Panc1 (cell line): ENCODE measurements around the gene GRAMD1C. TPM values are rescaled to one million over a fixed set of nuclear protein-coding genes. Genes with fewer than 3 reads are reported as not detected.
"Not testable (repeated sequence)": the region's sequence is repeated elsewhere in the genome, so short reads cannot be mapped to it uniquely, and the experiment has no call there.

Experiments
- ATAC-seq: fragments of 200-7000 bp; cut with Tn5 transposase; 2 replicates; pipeline ENCODE4 v1.9.1; 2020; ENCODE audit warnings: mild to moderate bottlenecking, moderate library complexity
- BruUV-seq: library from RNA; stranded (reverse); fragments of 400-500 nt; replicated peaks from 2 replicates; lab custom pipeline; 2021; lab: Mats Ljungman, UMichigan
- CTCF ChIA-PET: fragments of 300-600 bp; sonication (Branson Sonifier 250); formaldehyde crosslinking; loops from one replicate; lab custom pipeline; 2022; ENCODE audit warnings: antibody characterized with exemption; lab: Charles Lee
- POLR2A ChIA-PET: fragments of 300-600 bp; sonication (Branson Sonifier 250); formaldehyde crosslinking; loops from one replicate; lab custom pipeline; 2022; ENCODE audit warnings: antibody characterized with exemption; lab: Charles Lee
- DNase-seq: peaks from one replicate; pipeline ENCODE4 v3.0.0-alpha.2; 2010; ENCODE audit warnings: low read depth, low spot score
- H3K27ac ChIP-seq: 2 replicates; pipeline ENCODE4 v1.5.1; 2011; ENCODE audit warnings: mild to moderate bottlenecking, low read length, inconsistent platforms
- H3K27me3 ChIP-seq: fragments of 200-500 bp; sonication (Bioruptor generic); 2 replicates; pipeline ENCODE4 v1.6.0; 2014; ENCODE audit warnings: low read length, inconsistent platforms; ENCODE audit not compliant: control insufficient read depth, insufficient read depth
- H3K36me3 ChIP-seq: fragments of 200-500 bp; sonication (Bioruptor generic); 2 replicates; pipeline ENCODE4 v1.5.1; 2014; ENCODE audit warnings: inconsistent platforms, mild to moderate bottlenecking, low read length, moderate library complexity; ENCODE audit not compliant: control insufficient read depth, insufficient read depth
- H3K4me1 ChIP-seq: 2 replicates; pipeline ENCODE4 v1.5.1; 2011; ENCODE audit warnings: inconsistent platforms, mild to moderate bottlenecking, low read length, moderate library complexity; ENCODE audit not compliant: control insufficient read depth, insufficient read depth
- H3K4me3 ChIP-seq, 2 experiments: 2 replicates each; pipeline ENCODE4 v1.5.1; 2011 to 2012; ENCODE audit warnings: low read depth in 2 of 2, low read length in 2 of 2, mild to moderate bottlenecking in 2 of 2, inconsistent platforms in 1 of 2, moderate library complexity in 1 of 2
- H3K9me3 ChIP-seq: fragments of 200-500 bp; sonication (Bioruptor generic); 2 replicates; pipeline ENCODE4 v1.5.1; 2014; ENCODE audit warnings: low read depth, mild to moderate bottlenecking, inconsistent platforms, low read length, moderate library complexity; ENCODE audit not compliant: control insufficient read depth, insufficient read depth
- POLR2AphosphoS5 ChIP-seq: IDR thresholded peaks from 2 replicates; pipeline ENCODE4 v1.6.1; 2012; ENCODE audit warnings: mild to moderate bottlenecking, low read depth, low read length, moderate library complexity
- SIN3A ChIP-seq: IDR thresholded peaks from 2 replicates; pipeline ENCODE4 v1.6.1; 2012; ENCODE audit warnings: low read depth, mild to moderate bottlenecking, low read length, moderate library complexity, borderline replicate concordance; ENCODE audit not compliant: insufficient read depth
- TCF7L2 ChIP-seq: IDR thresholded peaks from 2 replicates; pipeline ENCODE4 v1.6.1; 2011; ENCODE audit warnings: mild to moderate bottlenecking, low read depth, low read length, inconsistent platforms
- in situ Hi-C: cut with HindIII; loops from 2 replicates; pipeline ENCODE4 v1.10.0; 2016; ENCODE audit warnings: low sequenced_read_pairs, low pct_unique_long_range_greater_than_20kb
- intact Hi-C: fragments of 100-400 bp; cut with micrococcal nuclease; formaldehyde crosslinking; loops from one replicate; pipeline ENCODE4 v1.10.0; 2022; ENCODE audit not compliant: unreplicated experiment
- total RNA-seq: library from RNA; stranded (reverse); gene quantifications from one replicate; pipeline ENCODE4 v1.2.1, GENCODE V29; 2021; ENCODE audit not compliant: unreplicated experiment
- TF ChIP-seq, protein P1 (sequence below), 2 experiments: IDR thresholded peaks; 2 replicates each; pipeline ENCODE4 v1.6.1; 2011 to 2012; ENCODE audit warnings: low read depth in 2 of 2, control low read depth in 1 of 2, low read length in 1 of 2, mild to moderate bottlenecking in 1 of 2, moderate library complexity in 1 of 2; ENCODE audit not compliant: insufficient read depth in 1 of 2
- TF ChIP-seq, protein P2 (sequence below): fragments of 450-650 bp; IDR thresholded peaks from 2 replicates; pipeline ENCODE4 v1.5.1; 2017; ENCODE audit warnings: mild to moderate bottlenecking

Gene GRAMD1C
- total RNA-seq, 1 experiment from 2014 or later: 3.9 TPM

DNA sequence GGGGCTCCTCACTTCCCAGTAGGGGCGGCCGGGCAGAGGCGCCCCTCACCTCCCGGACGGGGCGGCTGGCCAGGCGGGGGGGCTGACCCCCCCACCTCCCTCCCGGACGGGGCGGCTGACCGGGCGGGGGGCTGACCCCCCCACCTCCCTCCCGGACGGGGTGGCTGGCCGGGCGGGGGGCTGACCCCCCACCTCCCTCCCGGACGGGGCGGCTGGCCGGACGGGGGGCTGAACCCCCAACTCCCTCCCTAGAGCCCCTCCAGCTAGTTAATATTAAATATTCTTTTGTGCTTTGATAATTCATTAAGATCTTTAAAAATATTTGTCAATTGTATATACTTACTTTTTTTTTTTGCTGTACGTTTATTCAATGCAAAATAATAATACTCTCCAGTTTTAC lies 11.3 kb downstream of the GRAMD1C start:
- H3K27ac ChIP-seq, DNase-seq, H3K4me1 ChIP-seq, H3K27me3 ChIP-seq, ATAC-seq, in situ Hi-C loops, CTCF ChIA-PET, POLR2A ChIA-PET, H3K9me3 ChIP-seq, H3K4me3 ChIP-seq, BruUV-seq, H3K36me3 ChIP-seq: not testable (repeated sequence)
- intact Hi-C loops: loop anchor here (10.0 kb wide), 1 partner anchor 205 kb away; the partner anchor contains the start of genes CCDC191 and QTRT2

DNA sequence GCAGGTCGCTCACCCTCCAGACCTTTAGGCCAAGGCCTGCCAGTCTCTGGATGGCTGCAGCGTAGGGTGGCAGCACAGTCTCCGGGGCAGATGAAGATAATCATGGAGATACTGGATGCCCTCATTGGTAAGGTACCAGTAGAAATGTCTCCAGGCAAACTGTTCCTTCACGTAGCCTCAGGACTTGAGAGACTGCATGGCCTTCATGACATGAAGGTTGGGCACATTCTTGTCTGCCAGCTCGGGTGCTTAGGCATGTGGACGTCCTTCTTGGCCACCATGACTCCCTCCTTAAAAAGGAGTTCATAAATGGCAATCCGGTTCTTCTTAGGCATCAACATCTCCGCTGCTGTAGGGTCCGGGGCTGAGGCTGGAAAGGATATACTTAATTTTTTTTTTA lies 11.8 kb downstream of the GRAMD1C start:
- H3K9me3 ChIP-seq, DNase-seq, ATAC-seq, H3K4me3 ChIP-seq, POLR2A ChIA-PET, in situ Hi-C loops, H3K4me1 ChIP-seq, H3K36me3 ChIP-seq, CTCF ChIA-PET, H3K27me3 ChIP-seq, H3K27ac ChIP-seq, BruUV-seq, intact Hi-C loops: not testable (repeated sequence)

DNA sequence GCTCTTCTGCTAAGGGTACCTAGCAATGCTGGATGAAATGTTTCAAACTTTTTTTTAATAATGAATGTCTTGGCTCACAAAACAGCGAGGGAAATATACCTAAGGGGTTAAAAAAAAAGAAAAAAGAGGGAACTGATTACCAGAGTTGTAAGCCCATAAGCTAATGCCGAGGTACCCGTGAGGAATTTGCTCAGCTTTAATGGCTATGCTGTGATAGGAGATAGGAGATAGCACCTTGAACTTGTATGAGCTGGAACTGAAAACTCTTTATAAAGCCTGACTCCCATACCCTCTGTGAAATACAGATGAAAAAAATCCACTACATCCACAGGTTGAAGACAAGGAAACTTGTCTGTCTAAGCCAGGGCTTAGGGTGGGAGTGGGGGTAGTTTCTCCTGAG lies 13.9 kb downstream of the GRAMD1C start:
- ChIA-PET CTCF (no interaction called here), POLR2A (no interaction called here)
- DNase-seq: no peak
- no peaks in the 10 kb centered on the region for H3K27me3 ChIP-seq
- in situ Hi-C loops (no loop called here), intact Hi-C loops (no loop called here)
- BruUV-seq: no TSS peak
- no peak overlapping the region for H3K27ac ChIP-seq
- H3K9me3 ChIP-seq: no peaks in the 10 kb centered on the region
- no peaks in the 10 kb centered on the region for H3K4me1 ChIP-seq
- no peaks in the 10 kb centered on the region for H3K36me3 ChIP-seq
- no peak for ATAC-seq
- no peak overlapping the region for H3K4me3 ChIP-seq
- no peak for TF ChIP-seq SIN3A
- TF ChIP-seq, protein P1, sequence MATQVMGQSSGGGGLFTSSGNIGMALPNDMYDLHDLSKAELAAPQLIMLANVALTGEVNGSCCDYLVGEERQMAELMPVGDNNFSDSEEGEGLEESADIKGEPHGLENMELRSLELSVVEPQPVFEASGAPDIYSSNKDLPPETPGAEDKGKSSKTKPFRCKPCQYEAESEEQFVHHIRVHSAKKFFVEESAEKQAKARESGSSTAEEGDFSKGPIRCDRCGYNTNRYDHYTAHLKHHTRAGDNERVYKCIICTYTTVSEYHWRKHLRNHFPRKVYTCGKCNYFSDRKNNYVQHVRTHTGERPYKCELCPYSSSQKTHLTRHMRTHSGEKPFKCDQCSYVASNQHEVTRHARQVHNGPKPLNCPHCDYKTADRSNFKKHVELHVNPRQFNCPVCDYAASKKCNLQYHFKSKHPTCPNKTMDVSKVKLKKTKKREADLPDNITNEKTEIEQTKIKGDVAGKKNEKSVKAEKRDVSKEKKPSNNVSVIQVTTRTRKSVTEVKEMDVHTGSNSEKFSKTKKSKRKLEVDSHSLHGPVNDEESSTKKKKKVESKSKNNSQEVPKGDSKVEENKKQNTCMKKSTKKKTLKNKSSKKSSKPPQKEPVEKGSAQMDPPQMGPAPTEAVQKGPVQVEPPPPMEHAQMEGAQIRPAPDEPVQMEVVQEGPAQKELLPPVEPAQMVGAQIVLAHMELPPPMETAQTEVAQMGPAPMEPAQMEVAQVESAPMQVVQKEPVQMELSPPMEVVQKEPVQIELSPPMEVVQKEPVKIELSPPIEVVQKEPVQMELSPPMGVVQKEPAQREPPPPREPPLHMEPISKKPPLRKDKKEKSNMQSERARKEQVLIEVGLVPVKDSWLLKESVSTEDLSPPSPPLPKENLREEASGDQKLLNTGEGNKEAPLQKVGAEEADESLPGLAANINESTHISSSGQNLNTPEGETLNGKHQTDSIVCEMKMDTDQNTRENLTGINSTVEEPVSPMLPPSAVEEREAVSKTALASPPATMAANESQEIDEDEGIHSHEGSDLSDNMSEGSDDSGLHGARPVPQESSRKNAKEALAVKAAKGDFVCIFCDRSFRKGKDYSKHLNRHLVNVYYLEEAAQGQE (IDR thresholded peaks at IDR 0.05; ENCODE audit: insufficient read depth in 1 of 2, low read depth in 2 of 2, low read length in 1 of 2): no peak
- no peak for TF ChIP-seq POLR2AphosphoS5
- TF ChIP-seq TCF7L2: no peak
- TF ChIP-seq, protein P2, sequence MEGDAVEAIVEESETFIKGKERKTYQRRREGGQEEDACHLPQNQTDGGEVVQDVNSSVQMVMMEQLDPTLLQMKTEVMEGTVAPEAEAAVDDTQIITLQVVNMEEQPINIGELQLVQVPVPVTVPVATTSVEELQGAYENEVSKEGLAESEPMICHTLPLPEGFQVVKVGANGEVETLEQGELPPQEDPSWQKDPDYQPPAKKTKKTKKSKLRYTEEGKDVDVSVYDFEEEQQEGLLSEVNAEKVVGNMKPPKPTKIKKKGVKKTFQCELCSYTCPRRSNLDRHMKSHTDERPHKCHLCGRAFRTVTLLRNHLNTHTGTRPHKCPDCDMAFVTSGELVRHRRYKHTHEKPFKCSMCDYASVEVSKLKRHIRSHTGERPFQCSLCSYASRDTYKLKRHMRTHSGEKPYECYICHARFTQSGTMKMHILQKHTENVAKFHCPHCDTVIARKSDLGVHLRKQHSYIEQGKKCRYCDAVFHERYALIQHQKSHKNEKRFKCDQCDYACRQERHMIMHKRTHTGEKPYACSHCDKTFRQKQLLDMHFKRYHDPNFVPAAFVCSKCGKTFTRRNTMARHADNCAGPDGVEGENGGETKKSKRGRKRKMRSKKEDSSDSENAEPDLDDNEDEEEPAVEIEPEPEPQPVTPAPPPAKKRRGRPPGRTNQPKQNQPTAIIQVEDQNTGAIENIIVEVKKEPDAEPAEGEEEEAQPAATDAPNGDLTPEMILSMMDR: no peak
